Measurements from ENCODE around the gene KRR1. TPM values are rescaled to one million over a fixed set of nuclear protein-coding genes. Genes with fewer than 3 reads are reported as not detected.

The KRR1 gene
- total RNA-seq, 1 experiment from 2014 or later: 114 TPM

GRCh38 chr12:75554556-75554880 lies 43.1 kb upstream of the KRR1 start:
- intact Hi-C loops (cut with micrococcal nuclease; ENCODE audit: unreplicated experiment): no loop called here
- Mint-ChIP-seq H3K4me3 (ENCODE audit: low read depth, unreplicated experiment) (no peak overlapping the region), H3K9me3 (ENCODE audit: low read depth, unreplicated experiment) (no peaks in the 10 kb centered on the region), H3K36me3 (ENCODE audit: insufficient read depth, unreplicated experiment) (no peaks in the 10 kb centered on the region), H3K4me1 (ENCODE audit: low read depth, unreplicated experiment) (peaks cover 44% of the 10 kb centered on the region), H3K27ac (ENCODE audit: unreplicated experiment) (no peak overlapping the region), H3K27me3 (ENCODE audit: unreplicated experiment) (no peaks in the 10 kb centered on the region)
- no peak for DNase-seq
- TF ChIP-seq CTCF (IDR thresholded peaks at IDR 0.05; ENCODE audit: unreplicated experiment): no peak
- CTCF ChIA-PET: interaction anchor here (1.2 to 1.9 kb wide), 5 partner anchors 17 to 793 kb away, joined by 3 to 5 read pairs (median 5); partner anchors contain the start of gene PHLDA1
- BruUV-seq (replicated peaks): no TSS peak

- H3K4me1 Mint-ChIP-seq (ENCODE audit: low read depth, unreplicated experiment): peaks cover 47% of the 10 kb centered on the region
- DNase-seq: no peak
- BruUV-seq (replicated peaks): no TSS peak
- H3K27ac Mint-ChIP-seq (ENCODE audit: unreplicated experiment): peak overlapping the region; percentile 48
- H3K9me3 Mint-ChIP-seq (ENCODE audit: low read depth, unreplicated experiment): no peaks in the 10 kb centered on the region
- H3K4me3 Mint-ChIP-seq (ENCODE audit: low read depth, unreplicated experiment): no peak overlapping the region
- CTCF ChIA-PET: interaction anchor here (0.7 to 1.9 kb wide), 10 partner anchors 8 to 901 kb away, joined by 3 to 5 read pairs (median 4); partner anchors contain the start of genes GLIPR1L2 and PHLDA1
- no peaks in the 10 kb centered on the region for H3K27me3 Mint-ChIP-seq (ENCODE audit: unreplicated experiment)
- no peaks in the 10 kb centered on the region for H3K36me3 Mint-ChIP-seq (ENCODE audit: insufficient read depth, unreplicated experiment)
- intact Hi-C loops (cut with micrococcal nuclease; ENCODE audit: unreplicated experiment): no loop called here
- TF ChIP-seq CTCF (IDR thresholded peaks at IDR 0.05; ENCODE audit: unreplicated experiment): no peak
Measured at GRCh38 chr12:75553836-75554555, 42.6 kb upstream of the KRR1 start.

- Mint-ChIP-seq H3K36me3 (ENCODE audit: insufficient read depth, unreplicated experiment) (no peaks in the 10 kb centered on the region), H3K27ac (ENCODE audit: unreplicated experiment) (peak overlapping the region; percentile 48), H3K4me3 (ENCODE audit: low read depth, unreplicated experiment) (no peak overlapping the region), H3K9me3 (ENCODE audit: low read depth, unreplicated experiment) (no peaks in the 10 kb centered on the region), H3K4me1 (ENCODE audit: low read depth, unreplicated experiment) (peaks cover 53% of the 10 kb centered on the region), H3K27me3 (ENCODE audit: unreplicated experiment) (no peaks in the 10 kb centered on the region)
- no peak for TF ChIP-seq CTCF (IDR thresholded peaks at IDR 0.05; ENCODE audit: unreplicated experiment)
- DNase-seq: peak; percentile 49
- intact Hi-C loops (cut with micrococcal nuclease; ENCODE audit: unreplicated experiment): no loop called here
- no TSS peak for BruUV-seq (replicated peaks)
- CTCF ChIA-PET: interaction anchor here (0.7 to 1.9 kb wide), 10 partner anchors 9 to 901 kb away, joined by 3 to 5 read pairs (median 4); partner anchors contain the start of genes GLIPR1L2 and PHLDA1
Measured at GRCh38 chr12:75553398-75553797, 42.0 kb upstream of the KRR1 start.

GRCh38 chr12:75551477-75551876 lies 40.1 kb upstream of the KRR1 start:
- Mint-ChIP-seq H3K4me1 (ENCODE audit: low read depth, unreplicated experiment) (peaks cover 49% of the 10 kb centered on the region), H3K27ac (ENCODE audit: unreplicated experiment) (no peak overlapping the region), H3K9me3 (ENCODE audit: low read depth, unreplicated experiment) (no peaks in the 10 kb centered on the region), H3K4me3 (ENCODE audit: low read depth, unreplicated experiment) (no peak overlapping the region), H3K36me3 (ENCODE audit: insufficient read depth, unreplicated experiment) (no peaks in the 10 kb centered on the region), H3K27me3 (ENCODE audit: unreplicated experiment) (no peaks in the 10 kb centered on the region)
- CTCF ChIA-PET: interaction anchor here (0.7 kb wide), 1 partner anchor 264 kb away, joined by 4 read pairs; no protein-coding TSS in a partner anchor
- BruUV-seq (replicated peaks): no TSS peak
- no peak for TF ChIP-seq CTCF (IDR thresholded peaks at IDR 0.05; ENCODE audit: unreplicated experiment)
- DNase-seq: no peak
- intact Hi-C loops (cut with micrococcal nuclease; ENCODE audit: unreplicated experiment): no loop called here
